Measurements from ENCODE around the gene ARHGEF37.

ARHGEF37 gene

DNA sequence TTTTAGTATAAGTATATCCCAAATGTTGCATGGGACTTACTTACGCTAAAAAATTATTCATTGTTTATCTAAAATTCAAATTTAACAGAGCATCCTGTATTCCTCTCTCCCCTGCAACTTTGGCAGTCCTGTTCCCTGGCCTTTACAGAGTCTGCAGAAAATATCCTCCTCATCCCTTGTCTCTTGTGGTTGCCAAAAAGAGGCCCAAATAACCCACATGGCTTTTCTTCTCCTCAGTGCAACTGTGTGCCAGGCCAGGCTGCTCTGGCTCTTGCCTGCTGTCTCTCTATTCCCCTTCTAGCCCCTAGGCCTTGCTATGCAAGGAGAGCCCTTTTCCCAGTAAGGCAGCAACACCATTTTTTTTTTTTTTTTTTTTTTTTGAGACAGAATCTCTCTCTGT, 23.0 kb downstream of the ARHGEF37 start:
- DNase-seq, result no peak

DNA sequence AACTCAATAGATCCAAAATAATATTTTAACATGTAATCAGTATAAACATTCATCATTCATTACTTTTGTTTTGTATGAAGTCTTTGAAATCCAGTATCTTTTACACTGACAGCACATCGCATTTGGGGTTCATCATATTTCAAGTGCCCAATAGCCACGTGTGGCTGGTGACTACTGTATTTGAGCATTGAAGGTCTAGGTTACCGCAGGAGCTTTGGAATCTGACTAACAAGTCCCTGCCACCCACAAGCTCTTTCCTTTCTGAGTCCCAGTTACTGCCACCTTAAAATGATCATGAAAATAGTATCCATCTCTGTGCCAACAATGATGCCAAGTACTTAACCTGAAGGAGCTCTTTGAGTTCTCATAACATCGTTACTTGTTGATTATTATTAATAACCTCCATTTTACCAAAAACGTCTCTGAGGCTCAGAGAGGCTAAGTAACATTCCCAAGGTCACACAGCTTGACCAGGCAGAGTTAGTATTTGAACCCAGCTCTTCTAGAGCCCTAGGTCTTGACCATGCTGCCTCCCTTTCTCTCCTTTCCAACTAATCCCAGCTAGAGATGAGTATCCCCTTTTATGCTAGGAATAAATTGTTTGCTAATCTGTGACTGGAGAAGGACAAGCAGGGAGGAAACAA, 24.2 kb downstream of the ARHGEF37 start:
- no peak for DNase-seq

DNA sequence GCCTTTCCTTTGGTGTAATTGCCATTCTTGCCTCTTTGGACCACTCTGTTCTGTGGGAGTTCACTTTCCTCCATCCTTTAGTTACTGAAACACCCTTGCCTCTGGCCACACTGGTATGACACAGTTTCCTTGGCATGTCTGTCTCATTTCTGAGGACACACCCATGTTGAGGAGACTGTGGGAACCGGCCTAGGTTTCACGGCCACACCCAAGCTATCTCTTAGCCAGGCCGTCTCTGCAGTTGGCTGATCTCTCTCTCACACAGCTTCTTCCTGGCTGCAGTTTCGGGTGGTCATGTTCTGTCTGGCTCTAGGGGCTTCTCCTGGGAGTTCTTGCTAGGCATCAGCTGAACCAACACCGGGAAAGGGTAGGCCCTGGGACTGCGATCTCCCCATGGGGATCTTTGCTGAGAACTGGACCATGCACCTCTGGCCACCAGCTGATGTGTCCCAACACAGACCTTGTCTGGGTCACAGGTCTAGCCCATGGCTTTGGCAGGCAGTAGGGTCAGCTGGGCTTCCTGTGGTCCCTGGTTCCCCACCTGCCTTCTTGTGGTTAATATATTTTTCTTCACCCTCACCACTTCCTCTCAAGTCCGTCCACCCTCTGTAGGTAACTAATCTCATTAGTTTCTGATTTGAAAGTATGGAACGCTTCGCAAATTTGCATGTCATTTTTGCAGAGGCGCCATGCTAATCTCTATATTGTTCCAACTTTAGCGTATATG, 24.9 kb downstream of the ARHGEF37 start:
- DNase-seq, result no peak

DNA sequence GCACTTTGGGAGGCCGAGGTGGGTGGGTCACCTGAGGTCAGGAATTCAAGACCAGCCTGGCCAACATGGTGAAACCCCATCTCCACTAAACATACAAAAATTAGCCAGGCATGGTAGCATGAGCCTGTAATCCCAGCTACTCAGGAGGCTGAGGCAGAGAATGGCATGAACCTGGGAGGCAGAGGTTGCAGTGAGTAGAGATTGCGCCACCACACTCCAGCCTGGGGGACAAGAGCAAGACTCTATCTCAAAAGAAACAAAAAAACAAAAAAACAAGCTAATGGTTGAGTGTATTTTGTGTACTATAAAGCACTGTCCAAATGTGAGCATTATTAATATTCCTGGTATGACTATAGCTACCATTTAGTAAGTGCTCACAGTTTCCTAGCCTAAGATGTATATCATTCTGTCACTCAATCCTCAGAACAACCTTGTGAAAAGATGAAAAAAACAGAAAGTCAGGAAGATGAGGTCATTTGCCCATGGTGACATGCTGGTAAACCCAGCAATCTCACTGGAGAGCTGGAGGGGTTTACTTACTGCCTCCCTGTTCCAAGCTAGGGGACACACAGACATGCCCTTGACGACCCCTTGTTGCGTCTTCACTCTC, 27.7 kb downstream of the ARHGEF37 start:
- no peak for DNase-seq

DNA sequence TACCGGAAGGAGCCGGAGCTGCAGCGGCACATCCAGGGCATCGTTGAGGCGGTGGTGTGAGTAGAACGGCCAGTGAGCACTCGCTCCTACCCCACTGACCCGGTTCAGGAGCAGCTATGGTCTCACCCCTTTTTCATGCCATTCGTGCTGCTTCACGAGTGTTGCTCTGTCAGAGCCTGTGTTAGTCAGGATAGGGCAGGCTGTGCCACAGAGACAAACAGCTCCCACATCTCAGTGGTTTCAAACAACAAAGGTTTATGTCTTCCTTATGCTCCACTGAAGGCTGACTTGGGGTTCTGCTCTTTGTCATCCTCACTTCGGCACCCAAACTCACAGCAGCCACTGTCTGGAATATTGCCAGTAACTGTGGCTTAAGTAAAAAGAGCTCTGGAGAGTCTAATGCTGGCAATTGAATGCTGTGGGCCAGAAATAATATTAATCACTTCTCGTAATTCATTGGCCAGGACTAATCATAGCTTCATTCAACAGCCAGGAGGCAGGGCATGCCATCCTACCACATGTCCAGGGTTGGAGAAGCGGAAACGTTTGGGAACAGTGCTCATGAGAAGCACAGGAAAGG, 28.4 kb downstream of the ARHGEF37 start:
- DNase-seq, result no peak

DNA sequence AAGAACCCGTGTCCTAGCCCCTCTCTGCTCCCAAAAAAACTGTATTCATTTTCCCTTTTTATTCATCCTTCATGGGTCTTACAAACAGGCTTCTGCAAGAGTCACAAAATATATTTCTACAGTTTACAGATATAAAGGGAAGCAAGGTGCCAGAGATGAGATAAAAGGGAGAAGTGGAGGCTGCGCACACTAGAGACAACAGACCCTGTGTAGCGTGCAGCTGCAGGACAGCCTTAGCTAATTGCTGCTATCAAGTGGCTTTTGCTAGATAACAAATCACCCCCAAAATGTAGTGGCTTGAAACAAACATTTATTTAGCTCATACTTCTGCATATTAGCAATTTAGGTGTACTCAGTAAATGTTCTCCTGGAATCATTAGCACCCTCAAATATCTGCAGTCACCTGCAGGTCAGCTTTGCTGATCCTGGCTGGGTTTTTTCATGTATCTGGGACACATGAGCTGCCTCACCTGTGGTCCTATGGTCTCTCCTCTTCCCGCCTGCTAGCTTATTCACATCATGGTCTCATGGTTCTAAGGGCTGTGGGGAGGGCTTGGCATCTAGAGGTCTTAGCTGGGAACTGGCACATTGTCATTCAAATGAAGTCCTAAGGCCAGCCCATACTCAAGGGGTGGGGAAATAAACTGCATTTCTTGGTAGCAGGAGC, 29.4 kb downstream of the ARHGEF37 start:
- DNase-seq, result no peak

DNA sequence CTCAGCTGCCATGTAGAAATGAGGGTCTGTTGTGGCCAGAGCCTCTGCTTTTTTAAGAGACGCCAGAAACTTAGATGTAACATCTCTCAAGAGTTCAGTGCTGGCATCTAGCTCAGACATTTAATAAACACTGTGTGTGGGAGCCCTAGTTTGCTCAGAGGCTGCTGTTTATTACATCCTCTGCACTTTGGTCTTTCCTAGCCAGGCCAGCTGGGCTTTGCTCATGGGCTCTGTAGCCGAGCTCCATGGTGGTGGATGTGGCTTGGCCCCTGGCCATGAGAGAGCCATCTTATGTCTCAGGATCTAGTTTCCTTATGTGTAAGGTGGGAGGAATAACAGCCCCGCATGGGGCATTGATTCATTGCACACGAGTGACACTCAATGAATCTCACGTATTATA, 30.0 kb downstream of the ARHGEF37 start:
- no peak for DNase-seq

DNA sequence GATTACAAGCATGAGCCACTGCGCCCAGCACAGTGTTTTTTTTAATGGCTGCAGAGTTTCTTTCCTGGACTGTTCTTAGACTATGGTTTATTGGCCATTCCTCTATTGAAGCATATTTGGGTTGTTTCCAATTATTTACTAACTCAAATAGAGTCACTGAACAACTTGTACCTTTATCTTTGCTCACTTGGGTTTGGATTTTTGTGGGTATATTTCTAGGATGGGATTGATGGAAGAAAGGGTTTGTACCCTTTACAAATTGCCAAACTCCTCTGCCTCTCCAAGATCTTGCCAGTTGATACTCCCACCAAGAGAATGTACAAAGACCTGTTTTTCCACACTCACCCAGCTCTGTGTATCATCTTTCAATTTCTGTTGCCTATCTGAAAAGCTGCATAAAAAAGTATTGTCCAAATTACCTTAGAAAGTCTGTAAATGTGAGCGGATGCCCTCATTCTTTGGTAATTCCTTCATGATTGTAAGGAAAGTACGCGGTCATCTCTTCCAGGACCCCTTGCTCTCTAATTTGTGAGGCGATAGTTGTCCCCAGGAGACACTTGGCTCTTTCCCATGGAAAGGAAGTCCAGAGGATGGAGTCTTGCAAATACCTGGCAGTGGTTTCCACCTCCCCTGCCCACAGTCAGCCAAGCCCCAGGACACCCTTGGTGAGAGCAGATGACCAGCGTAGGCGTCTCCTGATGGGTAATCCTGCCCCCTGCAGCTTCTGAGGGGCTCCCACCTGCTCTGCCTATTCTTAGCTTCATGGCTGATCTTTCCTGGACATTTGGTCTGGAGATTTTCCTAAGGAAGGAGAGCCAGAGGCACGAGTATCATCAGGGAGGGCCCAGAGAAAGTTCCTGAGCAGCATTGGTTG, 33.0 kb downstream of the ARHGEF37 start:
- DNase-seq, result no peak

DNA sequence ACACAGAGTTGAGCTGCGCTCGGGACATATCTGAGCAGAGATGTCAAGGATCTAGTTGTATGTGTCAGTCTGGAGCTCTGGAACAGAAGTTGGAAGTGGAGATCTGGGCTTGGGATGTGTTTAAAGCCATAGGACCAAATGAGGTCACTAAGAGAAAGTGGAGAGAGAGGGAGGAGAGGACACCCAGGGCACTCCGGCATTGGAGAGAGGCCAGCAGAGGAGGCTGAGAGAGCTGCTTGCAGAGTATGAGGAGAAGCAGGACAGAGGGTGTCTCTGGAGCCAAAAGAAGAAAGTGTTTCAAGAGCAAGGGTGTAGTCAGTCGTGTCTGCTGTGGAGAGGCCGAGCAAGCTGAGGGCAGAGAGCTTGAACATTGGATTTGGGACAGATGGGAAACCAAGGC, 34.7 kb downstream of the ARHGEF37 start:
- no peak for DNase-seq

DNA sequence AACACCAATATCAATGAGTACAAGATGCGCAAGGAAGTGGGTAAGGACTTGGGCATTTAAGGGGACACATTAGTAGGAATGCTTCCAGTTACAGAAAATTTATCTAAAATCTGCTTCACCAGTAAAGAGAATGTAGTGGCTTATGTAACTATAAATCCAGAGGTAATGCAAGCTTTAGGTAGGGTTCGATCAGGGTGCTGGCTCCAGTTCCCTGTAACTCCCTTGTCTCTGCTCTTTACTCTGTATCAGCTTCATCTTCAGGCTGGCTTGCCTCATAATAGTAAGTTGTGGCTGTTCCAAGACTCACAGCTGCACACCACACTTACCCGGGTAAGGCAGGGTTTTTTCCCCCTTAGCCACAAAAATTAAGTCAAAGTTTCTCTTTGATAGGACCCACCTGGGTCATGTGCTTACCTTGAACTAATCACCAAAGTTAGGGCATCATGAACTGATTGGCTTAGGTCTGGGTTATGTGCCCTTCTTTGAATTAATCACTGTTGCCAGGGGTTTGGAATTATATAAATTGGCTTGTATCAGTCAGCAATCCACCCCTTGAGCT, 35.5 kb downstream of the ARHGEF37 start:
- no peak for DNase-seq

DNA sequence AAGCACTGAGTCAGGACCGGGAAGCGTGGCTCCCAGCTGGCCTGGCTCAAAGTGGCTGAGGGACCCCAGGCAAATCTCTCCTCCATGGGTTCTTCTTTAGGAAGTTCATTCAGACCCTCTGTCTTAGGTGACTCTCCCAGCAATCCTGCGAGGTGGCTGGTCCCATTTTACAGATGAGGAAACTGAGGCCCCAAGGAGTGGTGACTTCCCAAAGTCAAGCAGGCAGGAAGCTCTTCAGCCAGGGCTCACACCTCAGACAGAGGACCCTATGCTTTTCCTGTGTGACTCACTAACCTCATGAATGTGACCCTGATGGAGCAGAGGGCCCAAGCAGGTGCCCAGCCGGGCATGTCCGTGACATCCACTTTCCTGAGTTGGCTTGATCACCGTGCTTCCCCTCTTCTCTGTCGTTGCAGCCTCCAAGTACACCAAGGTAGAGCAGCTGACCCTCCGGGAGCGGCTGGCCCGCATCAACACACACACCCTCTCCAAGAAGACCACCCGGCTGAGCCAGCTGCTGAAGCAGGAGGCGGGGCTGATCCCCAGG, 36.5 kb downstream of the ARHGEF37 start:
- no peak for DNase-seq

DNA sequence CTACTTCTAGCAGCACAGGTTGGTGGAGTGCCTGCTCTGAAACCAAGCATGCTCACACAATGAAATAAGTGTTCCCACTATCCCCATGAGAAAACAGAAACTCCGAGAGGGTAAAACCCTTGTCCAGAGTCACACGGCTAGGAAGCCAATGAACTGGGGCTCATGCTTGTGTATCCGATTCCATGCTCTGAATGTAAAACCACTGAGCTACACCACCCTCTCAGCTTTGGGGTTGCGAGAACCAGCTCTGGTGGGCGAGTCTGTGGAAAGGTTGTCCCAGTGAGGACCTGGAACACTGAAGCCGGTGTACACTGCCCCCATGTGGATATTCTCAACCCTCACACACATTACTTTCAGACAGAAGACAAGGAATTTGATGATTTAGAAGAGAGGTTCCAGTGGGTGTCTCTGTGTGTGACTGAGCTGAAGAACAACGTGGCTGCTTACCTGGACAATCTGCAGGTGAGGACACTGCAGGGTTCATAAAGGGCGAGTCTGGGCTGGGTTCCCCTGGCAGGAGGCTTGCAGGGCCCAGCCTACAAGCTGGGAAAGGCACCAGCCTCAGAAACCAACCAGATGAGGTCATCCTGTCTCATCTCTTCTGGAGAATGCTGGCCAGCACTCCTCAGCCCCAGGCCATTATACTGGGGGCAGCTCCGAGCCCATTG, 37.4 kb downstream of the ARHGEF37 start:
- DNase-seq, result no peak

DNA sequence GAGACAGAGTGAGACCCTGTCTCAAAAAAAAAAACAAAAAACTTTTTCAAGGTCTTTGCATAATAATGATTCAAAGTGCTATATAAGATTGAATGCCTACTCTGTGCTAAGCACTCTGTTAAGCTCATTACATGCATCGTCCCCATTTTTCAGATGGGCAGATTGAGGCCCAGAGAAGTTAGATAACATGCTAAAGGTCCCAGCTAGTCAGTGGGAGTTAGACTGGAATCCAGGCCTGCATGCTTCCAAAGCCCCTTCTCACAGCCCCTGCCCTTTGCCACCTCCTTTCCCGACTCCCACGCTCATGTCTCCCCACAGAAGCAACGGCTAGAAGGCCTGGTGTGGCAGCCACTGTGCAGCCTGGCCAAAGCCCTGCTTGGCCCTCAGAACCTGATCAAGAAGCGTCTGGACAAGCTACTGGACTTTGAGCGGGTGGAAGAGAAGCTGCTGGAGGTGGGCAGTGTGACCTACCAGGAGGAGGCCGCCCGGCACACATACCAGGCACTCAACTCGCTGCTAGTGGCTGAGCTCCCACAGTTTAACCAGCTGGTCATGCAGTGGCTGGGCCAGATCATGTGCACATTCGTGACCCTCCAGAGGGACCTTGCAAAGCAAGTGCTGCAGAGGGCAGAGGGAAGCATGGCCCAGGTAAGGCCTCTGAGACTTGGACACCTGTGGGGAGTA, 40.3 kb downstream of the ARHGEF37 start:
- no peak for DNase-seq

DNA sequence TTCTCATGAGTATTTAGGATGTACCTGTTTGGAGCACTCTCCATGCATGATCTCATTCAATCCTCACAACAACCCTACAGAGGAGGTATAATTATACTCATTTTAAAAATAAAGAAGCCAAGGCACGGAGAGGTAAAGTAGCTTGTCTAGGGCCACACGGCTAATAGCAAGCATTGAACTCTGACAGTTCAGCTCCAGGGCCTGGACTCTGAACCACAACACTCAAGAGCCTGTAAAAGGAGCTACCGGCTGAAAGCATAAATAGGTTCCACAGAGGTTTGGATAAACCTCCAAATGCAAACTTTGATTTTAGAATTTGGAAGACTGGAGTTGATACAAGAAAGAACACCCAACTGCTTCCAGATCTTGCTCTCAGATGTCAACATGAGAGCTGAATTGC, 41.2 kb downstream of the ARHGEF37 start:
- no peak for DNase-seq

DNA sequence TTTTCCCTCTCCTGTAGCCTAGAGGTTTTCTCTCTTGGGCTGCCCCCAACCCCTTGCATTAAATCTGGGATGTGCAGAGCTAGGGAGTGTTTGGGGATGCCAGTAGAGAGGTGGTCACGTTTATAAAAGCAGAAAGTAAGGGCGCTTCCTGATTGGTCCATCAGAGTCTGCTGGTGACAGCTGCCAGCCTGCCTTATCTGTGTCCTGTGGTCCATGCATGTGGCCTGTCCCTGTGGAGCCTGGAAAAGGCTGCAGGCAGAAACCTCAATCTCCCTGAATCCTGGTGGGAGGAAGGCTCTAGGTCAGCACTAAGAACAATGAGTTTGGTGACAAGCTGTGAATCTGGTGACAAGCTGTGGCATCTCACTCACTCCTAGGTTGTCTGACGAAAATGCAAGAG, 42.2 kb downstream of the ARHGEF37 start:
- DNase-seq, result no peak

DNA sequence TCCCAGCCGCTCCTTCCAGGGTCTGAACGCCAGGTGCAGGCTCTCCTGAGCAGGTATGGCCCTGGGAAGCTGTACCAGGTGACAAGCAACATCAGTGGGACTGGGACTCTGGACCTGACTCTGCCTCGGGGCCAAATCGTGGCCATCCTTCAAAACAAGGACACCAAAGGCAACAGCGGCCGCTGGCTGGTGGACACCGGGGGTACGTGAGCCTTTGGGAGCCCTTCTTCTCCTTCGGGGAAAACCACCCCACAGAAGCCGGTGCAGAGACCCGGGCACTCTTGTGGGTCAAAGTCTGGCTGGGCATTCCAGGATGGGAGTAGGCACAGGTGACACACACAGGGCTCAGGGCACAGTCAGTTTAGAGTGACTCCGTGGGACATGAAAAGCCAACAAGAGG, 45.8 kb downstream of the ARHGEF37 start:
- no peak for DNase-seq

DNA sequence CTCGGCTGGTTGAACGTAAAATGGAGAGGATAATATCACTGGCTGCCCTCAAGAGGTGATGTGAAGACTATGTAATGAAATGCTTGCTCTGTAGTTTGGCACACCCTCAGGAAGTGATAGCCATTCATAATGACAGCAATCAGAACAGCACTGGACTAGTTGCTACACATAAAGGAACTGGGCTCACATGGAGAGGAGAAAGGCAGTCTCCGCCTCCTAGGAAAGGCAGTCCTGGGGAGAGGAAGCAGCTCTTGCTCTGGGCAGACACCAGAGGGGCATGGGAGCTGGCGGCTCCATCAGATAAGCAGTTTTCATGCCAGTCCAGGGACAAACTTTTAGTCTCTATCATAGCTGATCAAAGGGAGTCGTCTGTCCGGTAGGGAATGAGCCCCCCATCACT, 46.9 kb downstream of the ARHGEF37 start:
- DNase-seq, result no peak

DNA sequence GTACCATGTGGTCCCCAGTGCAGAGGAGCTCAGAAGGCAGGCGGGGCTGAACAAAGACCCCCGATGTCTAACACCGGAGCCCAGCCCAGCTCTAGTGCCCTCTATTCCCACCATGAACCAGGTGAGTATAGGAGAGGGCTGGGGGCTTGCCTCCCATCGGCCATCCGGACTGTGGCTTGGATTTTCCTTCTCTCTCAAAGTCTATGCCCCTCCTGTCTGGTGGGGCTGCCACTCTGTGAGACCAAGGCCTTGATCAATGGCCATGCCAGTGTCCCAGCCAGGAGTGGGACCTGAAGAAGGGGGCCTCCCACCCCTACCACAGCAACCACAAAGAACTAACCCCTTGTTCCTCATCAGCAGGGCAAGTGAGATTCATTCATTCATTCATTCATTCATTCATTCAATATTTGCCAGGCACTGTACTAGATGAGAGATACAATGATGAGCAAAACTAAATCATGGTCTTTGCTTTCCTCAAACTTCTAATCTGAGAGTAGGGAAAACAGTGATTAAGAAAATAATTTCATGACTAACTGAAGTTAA, 47.6 kb downstream of the ARHGEF37 start:
- DNase-seq, result no peak

DNA sequence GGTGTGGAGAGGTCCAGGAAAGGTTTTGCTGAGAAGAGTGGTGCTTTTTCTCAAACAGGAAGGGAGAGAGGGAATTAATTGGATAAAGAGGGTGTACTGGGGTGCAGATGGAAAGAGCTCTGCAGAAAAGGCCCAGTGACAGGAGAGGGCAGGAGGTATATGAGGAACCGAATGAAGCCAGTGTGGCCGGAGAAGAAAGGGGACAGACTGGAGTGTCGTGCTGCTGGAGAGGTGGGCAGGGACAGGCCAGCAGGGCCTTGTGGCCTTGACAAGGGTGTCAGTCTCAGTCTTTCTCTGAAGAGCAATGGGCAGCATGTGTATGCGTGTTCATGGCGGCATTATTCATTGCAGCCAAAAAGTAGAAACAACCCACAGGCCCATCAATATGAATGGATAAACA, 48.1 kb downstream of the ARHGEF37 start:
- no peak for DNase-seq

DNA sequence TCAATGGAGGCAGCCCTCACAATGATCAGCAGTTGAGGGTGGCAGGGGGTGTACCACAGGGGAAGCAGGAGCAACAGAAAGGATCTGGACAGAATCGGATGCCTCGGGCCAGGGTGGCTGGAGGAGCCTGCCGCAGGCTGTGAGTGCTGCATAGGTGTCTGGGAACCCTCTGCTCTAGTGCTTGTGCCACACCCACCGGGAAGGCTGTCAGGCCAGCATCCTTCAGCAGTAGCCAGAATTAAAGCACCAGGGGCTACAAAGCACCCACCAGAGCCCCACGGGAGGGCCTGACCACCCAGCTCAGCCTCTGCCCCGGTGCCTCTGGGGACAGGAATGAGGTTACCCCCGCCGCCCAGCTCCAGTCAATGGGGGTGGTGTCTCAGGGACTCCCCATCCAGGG, 49.0 kb downstream of the ARHGEF37 start:
- no peak for DNase-seq
